Small intestine (tissue), 7 donors: Measurements from ENCODE around the gene NKD1. TPM values are rescaled to one million over a fixed set of nuclear protein-coding genes. Genes with fewer than 3 reads are reported as not detected.

ENCODE experiments used
- DNase-seq, 2 donors: peaks; one replicate each; pipeline versions ENCODE4 v3.0.0 to v3.0.0-alpha.2; 2013
- FAIRE-seq: peaks from 2 replicates; lab custom pipeline; 2012; peaks lifted over from hg19 to GRCh38; lab: Jason Lieb, UNC
- H3K27ac ChIP-seq, 3 donors: one replicate each; pipeline ENCODE4 v1.5.1; 2013; ENCODE audit warnings: low read length in 2 of 3, mild to moderate bottlenecking in 2 of 3, control low read depth in 1 of 3, inconsistent platforms in 1 of 3, low read depth in 1 of 3, moderate library complexity in 1 of 3
- H3K27me3 ChIP-seq, 3 donors: one replicate each; pipeline ENCODE4 v1.6.1; 2013; ENCODE audit warnings: low read length in 3 of 3, inconsistent platforms in 1 of 3; ENCODE audit not compliant: control insufficient read depth in 3 of 3, insufficient read depth in 3 of 3
- H3K36me3 ChIP-seq, 3 donors: one replicate each; pipeline ENCODE4 v1.6.1; 2013; ENCODE audit warnings: low read length in 3 of 3, inconsistent platforms in 1 of 3, low read depth in 1 of 3, mild to moderate bottlenecking in 1 of 3, moderate library complexity in 1 of 3; ENCODE audit not compliant: control insufficient read depth in 3 of 3, insufficient read depth in 2 of 3
- H3K4me1 ChIP-seq, 3 donors: one replicate each; pipeline ENCODE4 v1.6.1; 2013; ENCODE audit warnings: low read length in 2 of 3, inconsistent platforms in 1 of 3, low read depth in 1 of 3, mild to moderate bottlenecking in 1 of 3, moderate library complexity in 1 of 3; ENCODE audit not compliant: control insufficient read depth in 3 of 3, insufficient read depth in 2 of 3
- H3K4me3 ChIP-seq, 3 donors: one replicate each; pipeline ENCODE4 v1.5.1; 2013; ENCODE audit warnings: low read length in 3 of 3, control low read depth in 1 of 3, inconsistent platforms in 1 of 3, low read depth in 1 of 3, mild to moderate bottlenecking in 1 of 3, moderate library complexity in 1 of 3
- H3K9me3 ChIP-seq, 2 donors: one replicate each; pipeline ENCODE4 v1.6.1; 2013; ENCODE audit warnings: low read depth in 1 of 2, low read length in 1 of 2; ENCODE audit not compliant: control insufficient read depth in 2 of 2, insufficient read depth in 1 of 2
- whole genome bisulfite sequencing, 3 donors: extraction: QIAGEN DNeasy Blood & Tissue Kit; methylation state at CpG; one replicate each; pipeline ENCODE4 v1.1.7; 2013; 5-methylcytosine and 5-hydroxymethylcytosine counted together
- polyA plus RNA-seq, 4 donors: library from polyadenylated mRNA; stranded (reverse) in 3 of 4; unstranded in 1 of 4; fragments of 200-250 nt in 3 of 4; fragments of 120-200 nt in 1 of 4; gene quantifications; one replicate each; pipeline versions ENCODE4 v1.2.1 to v1.2.3, GENCODE V29; 2013
- donor health status: healthy with polysubstance abuse.
- donor health status: control.
- donor health status: control.
- donor health status: Bipolar disorder and iron deficiency.
- donor health status: healthy.

Gene NKD1
- polyA plus RNA-seq, 4 donors, result 0.22 to 2.9 (median 1.3) TPM

GRCh38 chr16:50668368-50669008 lies 120.3 kb downstream of the NKD1 start:
- Histone ChIP-seq H3K27me3 (peaks cover 0 to 4% (median 0%) of the 10 kb centered on the region in 3 donors), H3K27ac (peak overlapping the region in 1 of 3 donors; percentile 17), H3K4me3 (no peak overlapping the region), H3K36me3 (no peaks in the 10 kb centered on the region), H3K4me1 (peaks cover 0 to 3% (median 0%) of the 10 kb centered on the region in 3 donors), H3K9me3 (peaks cover 0 to 31% of the 10 kb centered on the region in 2 donors)
- DNase-seq (peak in 1 of 2 donors; percentile 33), FAIRE-seq (no peak)
- WGBS, 3 donors, result 49 to 64% (median 57%) methylated on average over 5 of the region's 5 CpGs

GRCh38 chr16:50669741-50670140 lies 121.5 kb downstream of the NKD1 start:
- WGBS, 3 donors, result 95 to 99% (median 96%) methylated on average over 4 of the region's 4 CpGs
- Histone ChIP-seq H3K27me3 (peaks cover 0 to 9% (median 0%) of the 10 kb centered on the region in 3 donors), H3K27ac (no peak overlapping the region), H3K4me3 (no peak overlapping the region), H3K4me1 (peaks cover 0 to 3% (median 0%) of the 10 kb centered on the region in 3 donors), H3K36me3 (no peaks in the 10 kb centered on the region), H3K9me3 (peaks cover 0 to 29% of the 10 kb centered on the region in 2 donors)
- FAIRE-seq (no peak), DNase-seq (no peak)

- Histone ChIP-seq H3K27ac (no peak overlapping the region), H3K36me3 (no peaks in the 10 kb centered on the region), H3K4me1 (no peaks in the 10 kb centered on the region), H3K27me3 (peaks cover 0 to 9% (median 0%) of the 10 kb centered on the region in 3 donors), H3K9me3 (peaks cover 0 to 28% of the 10 kb centered on the region in 2 donors), H3K4me3 (no peak overlapping the region)
- FAIRE-seq (no peak), DNase-seq (no peak)
- 92 to 95% (median 94%) methylated on average over 6 of the region's 6 CpGs for WGBS, 3 donors
These were observed 122.3 kb downstream of the NKD1 start for GRCh38 chr16:50670476-50670875.

GRCh38 chr16:50671644-50672260 lies 123.6 kb downstream of the NKD1 start:
- Histone ChIP-seq H3K4me3 (no peak overlapping the region), H3K27ac (no peak overlapping the region), H3K36me3 (no peaks in the 10 kb centered on the region), H3K9me3 (peaks cover 0 to 28% of the 10 kb centered on the region in 2 donors), H3K27me3 (peaks cover 0 to 9% (median 0%) of the 10 kb centered on the region in 3 donors), H3K4me1 (no peaks in the 10 kb centered on the region)
- WGBS, 3 donors, result 53 to 75% (median 64%) methylated on average over 2 of the region's 2 CpGs
- no peak for FAIRE-seq
- peak; percentile 18 to 46 for DNase-seq

GRCh38 chr16:50673496-50674275 lies 125.5 kb downstream of the NKD1 start:
- H3K27me3 ChIP-seq, result peaks cover 0 to 9% (median 0%) of the 10 kb centered on the region in 3 donors
- FAIRE-seq, result no peak
- 69 to 81% (median 75%) methylated on average over 67 to 70 of the region's 70 CpGs for WGBS, 3 donors
- H3K9me3 ChIP-seq, result peaks cover 0 to 28% of the 10 kb centered on the region in 2 donors
- DNase-seq, result no peak
- no peak overlapping the region for H3K4me3 ChIP-seq
- H3K4me1 ChIP-seq, result no peaks in the 10 kb centered on the region
- no peak overlapping the region for H3K27ac ChIP-seq
- no peaks in the 10 kb centered on the region for H3K36me3 ChIP-seq

- WGBS, 3 donors, result 94 to 95% (median 94%) methylated on average over 4 of the region's 4 CpGs
- Histone ChIP-seq H3K36me3 (no peaks in the 10 kb centered on the region), H3K27me3 (peaks cover 0 to 9% (median 0%) of the 10 kb centered on the region in 3 donors), H3K27ac (no peak overlapping the region), H3K4me1 (no peaks in the 10 kb centered on the region), H3K9me3 (peaks cover 0 to 28% of the 10 kb centered on the region in 2 donors), H3K4me3 (no peak overlapping the region)
- DNase-seq (no peak), FAIRE-seq (no peak)
These were observed 126.6 kb downstream of the NKD1 start for GRCh38 chr16:50674831-50675230.

- Histone ChIP-seq H3K4me1 (no peaks in the 10 kb centered on the region), H3K36me3 (no peaks in the 10 kb centered on the region), H3K4me3 (no peak overlapping the region), H3K9me3 (peaks cover 0 to 28% of the 10 kb centered on the region in 2 donors), H3K27ac (no peak overlapping the region), H3K27me3 (peaks cover 0 to 9% (median 0%) of the 10 kb centered on the region in 3 donors)
- no peak for FAIRE-seq
- WGBS, 3 donors, result 83 to 90% (median 86%) methylated on average over 23 of the region's 23 CpGs
- no peak for DNase-seq
These were observed 127.8 kb downstream of the NKD1 start for GRCh38 chr16:50675686-50676610.
